Activated CD4-positive, alpha-beta T cell treated with anti-CD3 and anti-CD28 coated beads, Interleukin-2, amount 10 ng/mL, durations not matched to agents 24 days and 14 days (primary cell): ENCODE data around the gene ATF6B. TPM values are rescaled to one million over a fixed set of nuclear protein-coding genes. Genes with fewer than 3 reads are reported as not detected.
A peak's percentile ranks its signal among the peaks of the same experiment; 100 is the strongest.

Experiments used
- DNase-seq: peaks from one replicate; pipeline ENCODE4 v3.0.0; 2022
- H3K27ac Mint-ChIP-seq: one replicate; pipeline ENCODE4 v1.8.0; 2022; ENCODE audit warnings: mild to moderate bottlenecking, mixed read lengths
- H3K27me3 Mint-ChIP-seq: one replicate; pipeline ENCODE4 v1.8.0; 2022; ENCODE audit warnings: mixed read lengths
- H3K36me3 Mint-ChIP-seq: one replicate; pipeline ENCODE4 v1.8.0; 2022; ENCODE audit warnings: low read depth, mild to moderate bottlenecking, mixed read lengths
- H3K4me1 Mint-ChIP-seq: one replicate; pipeline ENCODE4 v1.8.0; 2021; ENCODE audit warnings: mixed read lengths
- H3K4me3 Mint-ChIP-seq: one replicate; pipeline ENCODE4 v1.8.0; 2022; ENCODE audit warnings: mild to moderate bottlenecking, moderate library complexity, mixed read lengths
- H3K9me3 Mint-ChIP-seq: one replicate; pipeline ENCODE4 v1.8.0; 2021; ENCODE audit warnings: mixed read lengths
- intact Hi-C: fragments of 100-400 bp; cut with micrococcal nuclease; formaldehyde crosslinking; loops from one replicate; pipeline ENCODE4 v1.15.1; 2023
- total RNA-seq: library from RNA; stranded (reverse); gene quantifications from 2 replicates; pipeline ENCODE4 v1.2.3, GENCODE V29; 2022

Gene ATF6B
- total RNA-seq, 1 donor from 2014 or later, result 81.0 TPM

DNA sequence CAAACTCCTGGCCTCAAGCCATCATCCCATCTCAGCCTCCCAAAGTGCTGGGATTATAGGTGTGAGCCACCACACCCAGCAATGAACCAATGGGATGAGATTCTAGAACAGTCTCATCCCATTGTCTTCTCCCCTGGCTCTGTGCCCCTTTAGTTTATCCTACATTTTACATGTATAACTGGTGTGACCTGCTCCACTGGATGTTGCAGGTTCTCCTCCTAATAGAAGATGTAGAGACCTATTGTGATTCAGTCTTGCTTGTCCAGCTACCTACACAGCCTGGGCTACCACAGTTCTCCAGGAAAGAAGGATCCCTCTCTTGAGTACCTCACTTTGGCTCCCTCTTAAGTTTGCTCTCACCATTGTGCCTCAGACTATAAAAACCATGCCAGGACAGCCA, 4.1 kb upstream of the ATF6B start:
- no peak for DNase-seq
- Mint-ChIP-seq H3K27ac (no peak overlapping the region), H3K4me1 (peaks cover 26% of the 10 kb centered on the region), H3K4me3 (no peak overlapping the region), H3K9me3 (no peaks in the 10 kb centered on the region), H3K27me3 (peaks cover 15% of the 10 kb centered on the region), H3K36me3 (peaks cover 3% of the 10 kb centered on the region)
- intact Hi-C loops, result no loop called here

GRCh38 chr6:32131439-32131948, 3.4 kb upstream of the ATF6B start:
- intact Hi-C loops, result no loop called here
- peak overlapping the region; percentile 41 for H3K27ac Mint-ChIP-seq
- H3K27me3 Mint-ChIP-seq, result peaks cover 15% of the 10 kb centered on the region
- peaks cover 32% of the 10 kb centered on the region for H3K4me1 Mint-ChIP-seq
- no peak for DNase-seq
- peaks cover 9% of the 10 kb centered on the region for H3K36me3 Mint-ChIP-seq
- H3K4me3 Mint-ChIP-seq, result peak overlapping the region; percentile 26
- no peaks in the 10 kb centered on the region for H3K9me3 Mint-ChIP-seq

DNA sequence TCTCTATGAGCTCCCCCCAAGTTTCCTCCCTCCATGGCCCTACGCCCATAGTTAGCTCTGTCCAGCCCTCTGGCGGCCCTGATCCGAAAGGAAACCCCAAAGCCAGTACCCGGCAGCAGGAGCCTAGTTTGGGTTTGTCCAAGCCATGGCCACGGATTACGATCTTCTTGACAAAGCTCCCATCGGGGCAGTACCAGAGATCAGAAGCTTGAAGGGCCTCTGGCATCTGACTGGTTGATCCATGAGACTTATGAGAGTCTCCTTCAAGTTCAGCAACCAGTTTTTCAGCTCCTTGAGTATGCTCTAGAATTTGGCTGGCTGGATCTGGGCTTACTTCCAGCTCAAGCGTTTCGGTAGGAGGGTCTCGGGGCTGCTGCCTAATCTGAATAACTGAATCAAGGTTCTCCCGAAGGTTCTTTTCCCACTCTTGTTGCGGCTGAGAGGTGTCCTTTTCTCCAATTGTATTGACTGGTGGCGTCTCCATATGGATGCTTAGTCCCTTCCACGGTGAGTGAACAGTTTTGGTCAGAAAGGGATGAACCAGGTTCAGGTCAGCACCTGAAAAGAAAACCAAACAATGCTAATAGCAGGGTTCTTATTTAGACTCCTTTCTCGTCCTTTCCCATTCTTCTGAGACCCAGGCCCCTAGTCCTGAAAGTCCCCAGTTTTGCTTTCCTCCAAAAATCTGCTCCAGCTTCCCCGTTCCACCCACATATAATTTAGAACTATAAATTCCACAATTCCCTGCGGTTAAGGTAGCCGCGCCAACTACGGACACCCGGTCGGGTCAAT, 1.4 kb upstream of the ATF6B start:
- Mint-ChIP-seq H3K4me1 (peaks cover 35% of the 10 kb centered on the region), H3K36me3 (peaks cover 14% of the 10 kb centered on the region), H3K27ac (peak overlapping the region; percentile 92), H3K27me3 (peaks cover 8% of the 10 kb centered on the region), H3K4me3 (peak overlapping the region; percentile 95), H3K9me3 (no peaks in the 10 kb centered on the region)
- peak; percentile 70 for DNase-seq
- intact Hi-C loops, result loop anchor here (1.0 to 5.0 kb wide), 2 partner anchors 66 to 713 kb away; partner anchors contain the start of gene PSMB8

- Mint-ChIP-seq H3K27ac (peak overlapping the region; percentile 96), H3K9me3 (no peaks in the 10 kb centered on the region), H3K36me3 (peaks cover 20% of the 10 kb centered on the region), H3K4me1 (peaks cover 39% of the 10 kb centered on the region), H3K27me3 (peaks cover 6% of the 10 kb centered on the region), H3K4me3 (peak overlapping the region; percentile 100)
- no peak for DNase-seq
- intact Hi-C loops, result loop anchor here (1.0 to 5.0 kb wide), 5 partner anchors 25 to 713 kb away; partner anchors contain the start of genes PBX2, PPT2, PSMB8 and RNF5
These were observed 778 bp upstream of the ATF6B start for GRCh38 chr6:32128751-32129296.

DNA sequence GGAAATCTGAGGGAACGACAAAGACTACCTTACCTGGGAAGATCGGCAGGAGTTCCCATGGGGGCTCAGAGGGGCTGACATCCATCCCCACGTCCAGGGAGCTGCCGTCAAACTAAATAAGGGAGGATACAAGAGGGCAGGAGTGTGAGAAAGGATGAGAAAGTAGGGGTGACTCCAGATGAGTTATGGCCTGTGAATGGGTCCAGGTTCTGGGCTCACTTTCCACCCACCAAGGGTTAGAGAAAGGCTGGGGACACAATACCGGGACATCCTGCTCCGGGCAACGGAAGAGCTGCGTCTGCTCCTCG, 683 bp downstream of the ATF6B start:
- H3K4me3 Mint-ChIP-seq, result peak overlapping the region; percentile 100
- intact Hi-C loops, result loop anchor here (1.0 to 5.0 kb wide), 2 partner anchors 8 to 715 kb away; partner anchors contain the start of gene PSMB8
- no peak for DNase-seq
- no peaks in the 10 kb centered on the region for H3K9me3 Mint-ChIP-seq
- peaks cover 39% of the 10 kb centered on the region for H3K4me1 Mint-ChIP-seq
- H3K36me3 Mint-ChIP-seq, result peaks cover 25% of the 10 kb centered on the region
- H3K27me3 Mint-ChIP-seq, result peaks cover 2% of the 10 kb centered on the region
- H3K27ac Mint-ChIP-seq, result peak overlapping the region; percentile 96

- Mint-ChIP-seq H3K27ac (peak overlapping the region; percentile 96), H3K27me3 (no peaks in the 10 kb centered on the region), H3K36me3 (peaks cover 29% of the 10 kb centered on the region), H3K4me1 (peaks cover 39% of the 10 kb centered on the region), H3K9me3 (no peaks in the 10 kb centered on the region), H3K4me3 (peak overlapping the region; percentile 100)
- no peak for DNase-seq
- intact Hi-C loops, result loop anchor here (1.0 to 5.0 kb wide), 2 partner anchors 8 to 715 kb away; partner anchors contain the start of gene PSMB8
These were observed 1.2 kb downstream of the ATF6B start for GRCh38 chr6:32126880-32127279.

DNA sequence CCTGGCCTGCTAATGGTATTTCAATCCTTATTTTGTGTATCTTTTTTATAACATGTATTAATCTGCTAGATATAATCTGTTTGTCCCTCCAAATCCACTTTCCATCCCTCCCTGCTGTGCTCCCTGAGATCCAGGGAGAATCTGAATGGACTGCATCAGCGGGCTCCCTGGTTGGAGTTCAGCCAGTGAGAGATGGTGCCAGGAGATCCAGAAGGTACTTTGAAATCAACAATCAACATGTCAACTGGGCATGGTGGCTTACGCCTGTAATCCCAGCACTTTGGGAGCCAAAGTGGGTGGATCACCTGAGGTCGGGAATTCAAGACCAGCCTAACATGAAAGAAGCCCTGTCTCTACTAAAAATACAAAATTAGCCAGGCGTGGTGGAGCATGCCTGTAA, 4.4 kb downstream of the ATF6B start:
- Mint-ChIP-seq H3K27me3 (no peaks in the 10 kb centered on the region), H3K4me3 (no peak overlapping the region), H3K9me3 (no peaks in the 10 kb centered on the region), H3K36me3 (peaks cover 54% of the 10 kb centered on the region), H3K4me1 (peaks cover 32% of the 10 kb centered on the region), H3K27ac (no peak overlapping the region)
- no peak for DNase-seq
- intact Hi-C loops, result no loop called here

DNA sequence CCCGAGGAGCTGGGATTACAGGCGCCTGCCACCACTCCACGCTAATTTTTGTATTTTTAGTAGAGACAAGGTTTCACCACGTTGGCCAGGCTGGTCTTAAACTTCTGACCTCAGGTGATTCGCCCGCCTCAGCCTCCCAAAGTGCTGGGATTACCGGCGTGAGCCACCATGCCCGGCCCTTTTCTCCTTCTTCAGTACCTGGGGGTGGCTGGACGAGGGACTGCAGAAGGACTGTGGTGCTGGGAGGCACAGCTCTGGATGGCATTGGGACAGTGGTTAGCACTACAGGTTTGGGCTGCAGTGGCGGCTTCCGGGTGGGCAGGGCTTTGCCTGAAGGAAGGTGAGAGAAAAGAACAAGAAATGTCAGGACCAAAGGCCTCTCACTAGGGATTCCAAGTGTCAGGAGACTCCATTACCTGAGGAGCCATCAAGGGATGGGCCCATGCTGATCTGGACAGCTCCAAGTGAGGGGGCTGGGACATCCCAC, 7.4 kb downstream of the ATF6B start:
- Mint-ChIP-seq H3K4me3 (no peak overlapping the region), H3K9me3 (no peaks in the 10 kb centered on the region), H3K27me3 (no peaks in the 10 kb centered on the region), H3K4me1 (peaks cover 10% of the 10 kb centered on the region), H3K36me3 (peaks cover 61% of the 10 kb centered on the region), H3K27ac (no peak overlapping the region)
- intact Hi-C loops, result no loop called here
- DNase-seq, result no peak

DNA sequence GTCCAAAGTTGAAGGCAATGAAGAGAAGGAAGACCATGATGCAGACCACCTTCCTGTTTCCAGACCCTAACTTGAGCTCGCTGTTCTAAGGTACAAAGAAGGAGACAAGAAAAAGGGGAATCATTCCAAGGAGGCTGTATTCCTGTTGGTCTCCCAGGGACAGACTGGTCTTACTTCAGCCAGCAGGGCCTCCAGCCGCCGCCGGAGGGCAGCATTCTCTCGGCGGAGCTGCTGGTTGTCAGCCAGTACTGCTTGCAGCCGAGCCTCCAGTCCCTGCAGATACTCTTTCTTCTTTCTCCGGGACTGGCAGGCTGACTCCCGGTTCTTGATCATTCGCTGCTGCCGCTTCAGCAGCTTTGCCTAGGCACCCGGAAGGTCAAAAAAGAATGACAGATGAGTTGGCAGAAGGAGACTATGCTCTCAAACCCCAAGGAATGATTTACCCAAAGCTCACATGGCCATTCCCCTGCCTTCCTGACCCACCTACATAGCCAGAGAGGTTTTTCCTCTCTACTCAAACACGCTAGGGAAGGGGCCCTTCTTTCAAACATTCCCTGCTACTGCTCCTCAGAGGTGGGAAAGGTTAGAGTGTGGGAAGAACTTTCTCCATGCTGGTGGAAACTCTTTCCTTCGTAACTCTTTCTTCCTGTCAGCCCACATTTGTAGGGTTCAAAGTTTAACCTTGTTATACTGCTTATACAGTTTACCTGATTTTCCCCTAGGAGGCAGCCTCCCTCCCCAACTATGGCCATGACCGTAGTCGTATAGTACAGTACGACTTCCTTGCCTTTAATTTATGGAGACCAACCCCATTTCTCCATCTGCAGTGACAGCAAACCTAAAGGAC, 9.0 kb downstream of the ATF6B start:
- Mint-ChIP-seq H3K36me3 (peaks cover 62% of the 10 kb centered on the region), H3K27me3 (no peaks in the 10 kb centered on the region), H3K4me3 (no peak overlapping the region), H3K9me3 (no peaks in the 10 kb centered on the region), H3K27ac (no peak overlapping the region), H3K4me1 (peaks cover 5% of the 10 kb centered on the region)
- intact Hi-C loops, result loop anchor here (1.0 to 2.0 kb wide), 3 partner anchors 8 to 76 kb away; partner anchors contain the start of gene PPT2
- peak; percentile 92 for DNase-seq

- Mint-ChIP-seq H3K4me1 (peaks cover 5% of the 10 kb centered on the region), H3K9me3 (no peaks in the 10 kb centered on the region), H3K36me3 (peaks cover 59% of the 10 kb centered on the region), H3K4me3 (no peak overlapping the region), H3K27ac (no peak overlapping the region), H3K27me3 (no peaks in the 10 kb centered on the region)
- DNase-seq, result no peak
- intact Hi-C loops, result no loop called here
These were observed 10.6 kb downstream of the ATF6B start for GRCh38 chr6:32117461-32117860.

DNA sequence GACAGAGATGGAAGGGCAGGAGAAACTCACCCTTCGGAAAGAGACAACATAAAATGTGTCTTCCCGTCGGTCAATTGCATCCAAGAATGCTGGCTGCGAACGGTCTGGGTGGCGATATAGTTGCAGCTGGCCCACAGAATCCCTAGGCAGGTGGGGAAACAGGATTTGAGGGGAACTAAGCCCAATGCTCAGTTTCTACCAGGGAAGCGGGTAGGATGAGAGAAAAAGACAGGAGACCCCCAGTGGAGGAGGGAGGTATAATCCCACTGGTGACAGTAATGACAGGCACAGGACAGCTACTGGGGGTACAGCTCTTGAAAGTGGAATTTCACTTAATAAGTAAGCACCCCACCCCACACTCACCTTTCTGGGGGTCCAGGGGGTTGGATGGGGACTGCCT, 11.4 kb downstream of the ATF6B start:
- Mint-ChIP-seq H3K4me1 (peaks cover 5% of the 10 kb centered on the region), H3K9me3 (no peaks in the 10 kb centered on the region), H3K36me3 (peaks cover 56% of the 10 kb centered on the region), H3K4me3 (no peak overlapping the region), H3K27ac (no peak overlapping the region), H3K27me3 (no peaks in the 10 kb centered on the region)
- DNase-seq, result no peak
- intact Hi-C loops, result no loop called here

GRCh38 chr6:32115623-32116022, 12.4 kb downstream of the ATF6B start:
- Mint-ChIP-seq H3K4me1 (peaks cover 5% of the 10 kb centered on the region), H3K36me3 (peaks cover 48% of the 10 kb centered on the region), H3K4me3 (no peak overlapping the region), H3K9me3 (no peaks in the 10 kb centered on the region), H3K27ac (no peak overlapping the region), H3K27me3 (no peaks in the 10 kb centered on the region)
- no peak for DNase-seq
- intact Hi-C loops, result no loop called here

DNA sequence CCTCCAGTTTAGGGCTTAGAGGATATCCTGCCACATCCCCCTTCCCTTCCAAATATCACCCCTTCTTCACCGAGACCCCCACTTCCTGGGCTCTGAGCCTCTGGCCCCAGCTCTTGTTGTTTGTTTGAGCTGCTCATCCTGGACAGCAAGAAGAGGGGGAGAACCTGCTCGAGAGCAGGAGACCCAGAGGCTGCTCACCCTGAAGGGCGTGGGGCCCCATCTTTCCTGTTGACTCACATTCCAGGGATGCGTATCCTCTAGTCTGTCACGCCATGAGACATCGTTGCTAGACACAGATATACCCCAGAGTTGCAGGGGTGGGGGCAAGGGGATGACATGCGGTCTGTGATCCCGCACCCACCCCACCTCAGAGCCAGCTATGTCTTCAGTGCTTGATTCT, 13.2 kb downstream of the ATF6B start:
- no peak for DNase-seq
- H3K36me3 Mint-ChIP-seq, result peaks cover 44% of the 10 kb centered on the region

More for the DNA sequence above, 13.2 kb downstream of the ATF6B start:
- Mint-ChIP-seq H3K4me1 (peaks cover 5% of the 10 kb centered on the region), H3K27ac (no peak overlapping the region), H3K27me3 (peaks cover 1% of the 10 kb centered on the region), H3K9me3 (no peaks in the 10 kb centered on the region), H3K4me3 (no peak overlapping the region)
- intact Hi-C loops, result no loop called here
